Glomerular visceral epithelial cell (primary cell): Measurements from ENCODE around the gene CPA3.

Experiments
- DNase-seq: peaks from one replicate; pipeline ENCODE4 v3.0.0-alpha.2; 2016; ENCODE audit errors: extremely low spot score

CPA3 gene

DNA sequence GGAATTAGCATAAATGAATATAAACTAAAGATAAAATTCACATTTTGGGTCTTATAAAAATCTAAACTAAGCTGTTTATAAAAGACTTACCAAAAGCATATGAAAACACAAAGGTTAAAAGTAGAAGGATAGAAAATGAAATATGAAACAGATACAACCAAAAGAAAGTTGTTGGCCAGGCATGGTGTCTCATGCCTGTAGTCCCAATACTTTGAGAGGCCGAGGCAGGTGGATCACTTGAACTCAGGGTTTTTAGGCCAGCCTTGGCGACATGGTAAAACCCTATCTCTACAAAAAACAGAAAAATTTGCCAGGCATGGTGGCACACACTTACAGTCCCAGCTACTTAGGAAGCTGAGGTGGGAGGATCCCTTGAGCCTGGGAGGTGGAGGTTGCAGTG, 51.0 kb downstream of the CPA3 start:
- DNase-seq: no peak

DNA sequence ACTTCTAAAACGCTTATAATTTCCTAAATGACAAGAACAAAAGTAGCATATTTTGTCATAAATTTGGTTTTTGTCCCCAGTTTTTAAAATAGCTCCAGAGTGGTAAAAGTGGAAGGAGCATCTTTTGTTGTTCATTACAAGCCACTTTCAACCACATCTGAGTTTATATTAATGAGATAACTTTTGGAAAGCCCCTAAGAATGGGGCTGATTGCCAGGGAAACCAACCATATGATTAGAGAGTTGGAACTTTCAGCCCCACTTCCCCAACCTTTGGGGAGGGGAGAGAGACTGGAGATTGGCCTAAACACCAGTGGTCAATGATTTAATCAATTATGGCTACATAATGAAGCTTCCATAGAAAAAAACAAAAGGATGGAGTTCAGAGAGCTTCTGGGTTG, 57.4 kb downstream of the CPA3 start:
- no peak for DNase-seq

DNA sequence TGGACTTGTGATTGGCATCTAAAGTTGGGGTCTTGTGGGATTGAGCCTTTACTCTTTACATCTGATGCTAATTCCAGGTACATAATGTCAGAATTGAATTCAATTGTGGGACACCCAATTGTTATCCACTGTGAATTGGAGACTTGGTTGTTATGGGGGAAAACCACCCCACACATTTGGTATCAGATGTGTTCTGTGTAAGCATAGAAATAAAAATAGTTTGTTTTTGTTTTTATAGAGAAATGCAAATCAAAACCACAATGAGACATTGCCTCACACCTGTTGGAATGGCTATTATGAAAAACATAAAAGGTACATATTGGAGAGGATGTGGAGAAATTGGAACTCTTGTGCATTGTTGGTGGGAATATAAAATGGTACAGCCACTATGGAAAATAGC, 58.5 kb downstream of the CPA3 start:
- DNase-seq: no peak

DNA sequence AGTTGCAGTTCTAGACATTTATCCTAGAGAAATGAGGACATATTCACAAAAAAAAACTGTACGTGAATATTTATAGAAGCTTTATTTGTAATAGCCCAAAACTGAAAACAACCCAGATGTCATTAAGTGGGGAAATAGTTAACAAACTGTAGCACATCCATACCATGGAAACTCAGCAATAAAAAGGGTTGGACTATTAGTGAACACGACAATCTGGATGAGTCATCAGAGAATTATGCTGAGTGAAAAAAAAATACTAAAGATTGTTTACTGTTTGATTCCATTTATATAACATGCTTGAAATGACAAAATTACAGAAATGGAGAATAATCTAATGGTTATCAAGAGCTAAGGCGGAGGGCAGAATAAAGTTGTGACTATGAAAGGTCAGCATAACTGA, 59.5 kb downstream of the CPA3 start:
- no peak for DNase-seq

DNA sequence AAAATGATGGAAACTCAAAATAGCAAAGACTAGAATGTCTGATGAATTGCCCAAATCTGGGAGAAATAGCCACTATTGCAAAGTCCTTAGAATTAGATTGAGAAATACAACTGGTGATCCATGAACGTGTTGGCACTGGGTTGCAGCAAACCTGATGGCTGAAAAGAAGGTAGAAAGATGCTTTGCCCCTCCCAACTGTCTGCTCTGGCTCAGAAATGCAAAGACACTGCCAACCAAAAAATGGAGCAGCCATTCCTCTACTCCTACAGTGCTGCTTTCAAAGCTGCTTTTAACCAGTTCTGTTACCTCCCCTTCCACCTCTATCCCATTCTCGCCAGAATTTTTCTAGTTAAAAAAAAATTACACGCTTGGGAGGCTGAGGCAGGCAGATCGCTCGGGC, 60.7 kb downstream of the CPA3 start:
- no peak for DNase-seq

DNA sequence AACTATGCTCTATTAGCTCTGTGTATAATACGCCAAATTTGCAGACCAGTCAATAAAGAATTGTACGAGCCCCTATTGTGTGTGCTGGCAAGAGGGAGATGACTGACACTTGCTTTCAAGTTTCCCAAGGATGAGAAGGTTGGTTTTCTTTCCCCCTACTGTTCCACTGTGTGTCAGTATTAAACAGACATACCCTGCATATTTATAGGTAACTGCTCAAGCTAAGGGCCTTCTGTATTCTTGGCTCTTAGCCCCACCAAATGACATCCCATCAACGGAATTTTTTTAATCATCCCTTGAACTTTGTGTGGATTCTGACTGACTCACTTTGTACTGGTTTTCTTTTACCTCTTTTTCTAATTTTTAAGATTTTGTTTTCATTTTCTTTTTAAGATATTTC, 65.7 kb downstream of the CPA3 start:
- peak; percentile 45 for DNase-seq

DNA sequence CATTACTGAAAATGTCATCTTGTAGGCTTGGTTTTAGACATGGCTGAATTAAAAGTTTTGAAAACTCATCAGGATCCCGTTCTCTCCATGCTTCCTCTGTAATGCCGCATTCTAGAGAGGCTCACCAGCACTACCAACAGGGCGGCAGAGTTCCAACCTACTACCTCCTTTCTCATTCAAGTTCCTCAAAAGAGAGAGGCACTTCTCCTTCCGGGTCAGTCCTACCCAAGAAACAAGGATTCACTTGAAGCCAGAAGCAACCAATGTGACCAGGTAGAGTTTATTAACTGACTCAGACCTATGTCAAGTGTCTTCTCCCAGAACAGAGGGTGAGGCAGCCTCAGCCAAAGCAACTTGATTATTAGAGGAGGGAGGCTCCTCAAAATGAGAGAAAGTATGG, 66.5 kb downstream of the CPA3 start:
- no peak for DNase-seq

DNA sequence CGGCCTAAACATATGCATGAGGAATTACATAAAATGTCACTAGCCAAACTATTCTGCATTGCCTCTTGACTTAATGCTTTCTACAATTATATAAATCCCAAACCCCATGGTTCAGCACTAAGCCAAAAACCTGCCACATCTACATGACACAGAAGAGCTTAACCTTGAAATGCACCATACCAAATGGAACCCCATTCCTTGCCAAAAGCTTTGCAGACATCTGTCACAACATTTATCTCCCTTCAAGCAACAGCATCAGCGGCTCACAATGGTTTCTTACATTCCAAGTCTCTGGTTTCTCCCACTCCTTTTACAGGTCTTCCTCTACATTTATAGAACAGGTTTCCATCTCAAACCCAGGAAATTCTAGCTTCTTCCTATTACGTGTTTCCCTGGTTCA, 67.9 kb downstream of the CPA3 start:
- no peak for DNase-seq

DNA sequence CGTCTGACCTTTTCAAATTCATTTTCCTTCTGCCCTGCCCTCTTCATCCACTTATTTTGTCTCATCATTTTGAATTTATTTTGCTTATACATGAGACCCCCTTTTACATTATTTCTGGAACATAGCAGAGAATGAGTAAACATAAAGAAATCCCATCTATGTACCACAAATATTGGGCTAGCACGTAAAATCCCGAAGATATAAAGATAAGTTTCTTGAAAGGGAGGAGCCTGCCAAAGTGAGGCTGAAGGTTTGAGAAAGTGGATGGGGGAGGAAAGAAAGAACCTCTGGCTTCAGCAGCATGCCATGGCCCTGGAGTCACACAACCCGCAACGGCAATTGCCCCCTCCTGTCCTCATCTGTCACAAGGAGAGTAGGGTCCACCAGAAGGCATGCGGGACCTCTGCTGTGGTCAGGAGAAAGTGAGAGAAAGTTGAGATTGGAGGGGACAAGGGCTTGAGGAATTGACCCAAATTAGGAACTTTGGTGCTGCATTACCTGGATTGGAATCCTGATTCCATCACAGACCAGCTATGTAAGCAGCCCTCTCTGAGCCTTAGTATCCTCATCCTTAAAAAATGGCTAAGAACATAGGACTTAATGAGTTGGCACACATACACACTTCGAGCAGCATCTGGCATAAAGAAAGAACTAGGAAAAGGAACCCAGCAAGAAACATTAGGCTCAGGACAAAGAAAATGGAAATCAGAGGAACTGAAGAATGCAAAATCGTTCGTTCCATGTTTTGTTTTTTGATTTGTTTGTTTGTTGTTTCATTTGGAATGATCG, 72.6 kb downstream of the CPA3 start:
- no peak for DNase-seq

DNA sequence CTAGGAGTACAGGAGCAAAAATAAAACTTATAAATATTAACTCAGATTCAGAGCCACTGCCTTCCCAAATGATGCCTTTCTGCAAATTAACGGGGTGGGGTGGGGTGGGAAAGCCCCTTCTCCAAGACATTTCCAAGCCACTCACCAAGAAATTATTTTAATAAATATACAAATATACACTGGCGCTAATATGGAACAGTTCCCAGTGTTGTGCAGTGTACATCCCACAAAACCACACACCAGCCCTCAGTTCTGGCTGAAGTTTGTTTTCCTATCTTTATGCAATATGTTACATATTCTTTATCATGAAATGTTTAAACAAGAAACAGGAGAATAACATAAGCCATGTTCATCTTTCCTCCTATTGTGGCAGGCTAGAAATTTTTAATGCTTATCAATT, 73.2 kb downstream of the CPA3 start:
- DNase-seq: no peak

DNA sequence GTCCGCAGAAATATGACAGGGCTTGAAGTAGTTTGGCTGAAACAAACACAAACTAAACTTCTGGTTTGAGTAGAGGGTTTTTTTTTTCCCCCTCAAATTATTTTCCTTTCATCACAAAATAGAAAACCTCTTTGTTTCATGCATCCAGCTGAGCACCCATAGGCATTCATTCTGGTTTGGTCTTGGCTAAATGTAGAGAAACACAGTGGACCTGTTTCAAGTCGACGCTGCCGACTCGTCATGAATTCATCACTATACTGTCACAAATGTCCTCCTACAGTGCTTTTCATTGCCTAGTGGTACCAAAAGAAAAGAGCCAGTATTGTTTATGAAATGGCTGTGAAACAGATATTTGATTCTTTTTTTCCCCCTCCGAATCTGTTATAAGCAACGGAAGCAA, 73.8 kb downstream of the CPA3 start:
- DNase-seq: no peak

DNA sequence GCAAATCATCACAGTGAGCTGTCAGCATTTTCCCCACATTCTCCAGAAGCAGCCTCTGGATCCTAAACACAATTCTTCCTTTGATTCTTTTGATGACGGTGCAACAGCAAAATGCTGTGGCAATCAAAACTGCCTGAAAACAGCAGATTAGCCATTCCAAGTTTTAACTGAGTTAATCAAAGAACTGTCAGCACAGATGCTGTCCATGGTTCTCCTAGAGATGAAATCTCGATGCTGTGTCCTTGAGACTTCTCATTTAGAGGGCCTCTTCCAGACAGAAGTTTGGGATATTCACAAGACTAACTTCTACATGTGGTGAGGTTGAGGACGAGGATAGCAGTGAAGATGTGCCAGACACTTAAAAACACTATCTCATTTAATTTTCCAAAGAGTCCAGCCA, 75.9 kb downstream of the CPA3 start:
- DNase-seq: no peak

DNA sequence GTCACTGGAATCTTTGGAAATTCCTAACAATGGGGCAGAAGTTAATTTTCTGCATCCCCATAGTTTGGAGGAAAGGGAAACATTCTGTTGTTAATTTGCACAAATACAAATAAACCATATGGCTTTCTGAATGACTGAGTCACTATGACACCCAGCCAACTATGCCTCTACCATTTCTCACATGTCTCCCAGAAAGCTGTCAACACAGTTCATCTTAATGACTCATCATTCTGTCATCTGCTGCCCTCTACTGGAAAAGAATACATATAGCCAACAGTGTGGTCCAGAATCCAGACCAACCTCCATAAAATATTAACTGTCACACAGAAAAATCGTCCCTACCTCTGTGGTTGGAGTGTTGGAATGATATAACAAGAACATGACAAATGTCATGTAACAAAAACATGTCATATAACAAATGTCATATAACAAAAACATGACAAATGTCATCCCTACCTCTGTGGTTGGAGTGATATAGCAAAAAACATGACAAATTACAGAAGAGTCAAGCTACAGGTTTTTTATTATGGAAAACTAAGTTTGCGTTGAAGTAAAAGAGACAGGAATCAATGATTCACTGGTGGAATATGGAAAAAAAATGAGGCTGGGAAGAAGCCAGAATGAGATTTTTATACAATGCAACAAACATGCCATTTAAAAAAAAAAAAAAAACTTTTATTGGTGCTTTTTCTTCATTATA, 78.6 kb downstream of the CPA3 start:
- DNase-seq: peak; percentile 73

DNA sequence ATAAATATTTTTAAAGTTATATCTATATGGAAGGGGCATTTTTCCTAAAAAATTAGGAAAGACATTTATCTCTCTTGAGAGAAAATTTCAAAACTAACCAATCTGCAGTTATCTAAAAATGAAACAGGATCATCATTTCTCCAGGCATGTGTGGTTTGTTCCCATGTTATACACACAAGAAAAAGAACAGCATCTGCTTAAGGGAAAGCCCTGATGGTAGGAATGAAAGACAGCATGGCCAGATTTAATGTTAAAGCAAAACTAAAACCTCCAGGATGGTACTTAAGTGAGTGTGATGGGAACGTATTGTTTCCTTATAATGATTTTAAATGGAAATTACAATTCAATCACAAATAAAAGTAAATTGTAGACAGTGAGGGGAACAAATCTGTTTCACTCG, 80.0 kb downstream of the CPA3 start:
- no peak for DNase-seq
